ENCODE data around the gene USP40. TPM values are rescaled to one million over a fixed set of nuclear protein-coding genes. Genes with fewer than 3 reads are reported as not detected.
A peak's percentile ranks its signal among the peaks of the same experiment; 100 is the strongest.

Gene USP40
- total and polyA plus RNA-seq, 2 of the 8 experiments (the other 6 are each of a cell fraction or from before 2014, with no cell fraction given), result 12.0 to 15.7 TPM

DNA sequence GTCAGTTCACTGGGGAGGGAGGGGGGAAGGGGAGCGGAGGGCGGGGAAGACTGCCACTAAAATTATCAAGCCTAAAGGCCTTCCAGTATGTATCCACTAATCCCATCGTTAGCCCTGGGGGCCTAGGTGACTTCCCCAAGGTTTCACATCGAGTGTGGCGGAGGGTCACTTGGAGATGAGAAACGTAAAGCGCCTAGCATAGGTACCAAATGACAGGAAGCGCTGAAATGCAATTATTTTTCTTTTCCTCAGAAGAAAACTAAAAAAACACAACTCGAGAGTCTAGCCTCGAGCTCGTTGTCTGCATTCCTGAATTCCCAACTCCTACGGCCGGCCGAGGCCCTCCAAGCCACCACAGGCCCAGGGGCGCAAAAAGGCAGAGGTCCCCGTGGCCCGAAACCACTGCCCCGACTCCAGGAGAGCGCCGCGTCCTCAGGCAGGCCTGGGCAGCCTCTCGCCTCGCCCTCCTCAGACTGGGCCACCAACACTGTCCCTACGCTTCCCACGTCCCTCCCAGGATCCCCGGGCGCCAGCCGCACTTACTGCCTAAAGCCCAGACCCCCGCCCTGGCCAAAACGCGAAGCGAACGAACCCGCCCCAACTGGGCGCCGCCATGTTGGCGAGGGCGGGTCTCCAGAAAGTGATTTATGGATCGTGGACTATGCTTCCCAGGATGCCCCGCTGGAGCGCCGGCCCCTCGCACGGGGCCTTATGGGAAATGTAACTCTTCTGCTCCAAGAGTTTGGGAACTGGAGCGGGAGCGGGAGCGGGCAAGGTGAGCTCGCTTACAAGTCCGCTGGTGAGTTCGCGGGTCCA, at the start of gene USP40 (continued):
- TF ChIP-seq BCL11A (IDR thresholded peaks at IDR 0.05; ENCODE audit: low read depth in 2 of 2, low read length in 2 of 2), result no peak
- peak; percentile 62; the same call in 1 of the 2 replicates for TF ChIP-seq POLR2AphosphoS5 (IDR thresholded peaks at IDR 0.05; ENCODE audit: low read depth, low read length)
- peak; percentile 90 for TF ChIP-seq ASH2L (IDR thresholded peaks at IDR 0.05; ENCODE audit: low read length)
- TF ChIP-seq, protein P1, sequence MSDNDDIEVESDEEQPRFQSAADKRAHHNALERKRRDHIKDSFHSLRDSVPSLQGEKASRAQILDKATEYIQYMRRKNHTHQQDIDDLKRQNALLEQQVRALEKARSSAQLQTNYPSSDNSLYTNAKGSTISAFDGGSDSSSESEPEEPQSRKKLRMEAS (IDR thresholded peaks at IDR 0.05), result peak; percentile 47; the same call in 1 of the 2 replicates
- TF ChIP-seq SIN3A (conservative IDR thresholded peaks at IDR 0.05 in 1 of 2, IDR thresholded peaks at IDR 0.05 in 1 of 2; ENCODE audit: low read depth in 1 of 2, low read length in 2 of 2), result 0 out of 4 replicates have a peak, but pooled peaks of 1 of the 2 experiments have one; percentile 42
- peak; percentile 49; the same call in 1 of the 2 replicates for TF ChIP-seq SIX5 (IDR thresholded peaks at IDR 0.05; ENCODE audit: low read depth, low read length)
- peak; percentile 86 for TF ChIP-seq PHF8 (conservative IDR thresholded peaks at IDR 0.05; ENCODE audit: low read depth, low read length)
- TF ChIP-seq RBBP5 (IDR thresholded peaks at IDR 0.05; ENCODE audit: borderline replicate concordance, low read depth, low read length), result peak; percentile 92; the same call in 1 of the 2 replicates
- TF ChIP-seq TBP (IDR thresholded peaks at IDR 0.05; ENCODE audit: low read depth, low read length), result peak; percentile 82
- TF ChIP-seq SAP30 (IDR thresholded peaks at IDR 0.05; ENCODE audit: insufficient read depth, insufficient replicate concordance, low read length), result no peak
- TF ChIP-seq CREB1 (IDR thresholded peaks at IDR 0.05), result peak; percentile 40; the same call in 1 of the 2 replicates
- TF ChIP-seq TAF1 (IDR thresholded peaks at IDR 0.05; ENCODE audit: low read depth, low read length), result peak; percentile 95
- TF ChIP-seq SP4 (IDR thresholded peaks at IDR 0.05; ENCODE audit: low read length), result 0 out of 2 replicates have a peak, but pooled peaks have one; percentile 70
- peak; percentile 74 to 87 for TF ChIP-seq POLR2A (IDR thresholded peaks at IDR 0.05; ENCODE audit: control extremely low read depth in 1 of 2, low read depth in 2 of 2, low read length in 2 of 2)
- peak; percentile 85 for TF ChIP-seq KDM4A (IDR thresholded peaks at IDR 0.05; ENCODE audit: low read depth, low read length, severe bottlenecking)
- TF ChIP-seq, protein P2, sequence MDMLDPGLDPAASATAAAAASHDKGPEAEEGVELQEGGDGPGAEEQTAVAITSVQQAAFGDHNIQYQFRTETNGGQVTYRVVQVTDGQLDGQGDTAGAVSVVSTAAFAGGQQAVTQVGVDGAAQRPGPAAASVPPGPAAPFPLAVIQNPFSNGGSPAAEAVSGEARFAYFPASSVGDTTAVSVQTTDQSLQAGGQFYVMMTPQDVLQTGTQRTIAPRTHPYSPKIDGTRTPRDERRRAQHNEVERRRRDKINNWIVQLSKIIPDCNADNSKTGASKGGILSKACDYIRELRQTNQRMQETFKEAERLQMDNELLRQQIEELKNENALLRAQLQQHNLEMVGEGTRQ (IDR thresholded peaks at IDR 0.05; ENCODE audit: low read length), result no peak
- TF ChIP-seq HDAC2 (IDR thresholded peaks at IDR 0.05; ENCODE audit: borderline replicate concordance in 1 of 2, low read depth in 2 of 2, low read length in 2 of 2), result no peak
